Liver (tissue), 9 donors: ENCODE results near the gene BICDL2. TPM values are rescaled to one million over a fixed set of nuclear protein-coding genes. Genes with fewer than 3 reads are reported as not detected.
"Not testable (repeated sequence)": the region's sequence is repeated elsewhere in the genome, so short reads cannot be mapped to it uniquely, and the experiment has no call there.

ENCODE experiments used
- DNase-seq: peaks from one replicate; pipeline ENCODE4 v3.0.0-alpha.2; 2017; ENCODE audit warnings: low spot score
- H3K27ac ChIP-seq, 2 donors: one replicate each; pipeline ENCODE4 v1.7.0; 2013; ENCODE audit warnings: inconsistent platforms in 2 of 2, low read length in 2 of 2, control low read depth in 1 of 2, low read depth in 1 of 2, mild to moderate bottlenecking in 1 of 2
- H3K27me3 ChIP-seq, 4 donors: one replicate each; pipeline versions ENCODE4 v1.6.1 to v1.7.0; 2013; ENCODE audit warnings: low read length in 3 of 4, inconsistent platforms in 1 of 4, mild to moderate bottlenecking in 1 of 4, moderate library complexity in 1 of 4; ENCODE audit not compliant: control insufficient read depth in 4 of 4, insufficient read depth in 4 of 4
- H3K36me3 ChIP-seq, 4 donors: one replicate each; pipeline versions ENCODE4 v1.6.1 to v1.7.0; 2013; ENCODE audit warnings: low read length in 3 of 4, mild to moderate bottlenecking in 3 of 4, low read depth in 1 of 4, moderate library complexity in 1 of 4; ENCODE audit not compliant: control insufficient read depth in 4 of 4, insufficient read depth in 3 of 4
- H3K4me1 ChIP-seq, 4 donors: one replicate each; pipeline versions ENCODE4 v1.6.1 to v1.7.0; 2013; ENCODE audit warnings: low read length in 3 of 4, mild to moderate bottlenecking in 3 of 4, moderate library complexity in 1 of 4; ENCODE audit not compliant: control insufficient read depth in 4 of 4, insufficient read depth in 4 of 4
- H3K4me3 ChIP-seq, 3 donors: one replicate each; pipeline versions ENCODE4 v1.6.1 to v1.7.0; 2013; ENCODE audit warnings: low read length in 3 of 3, control low read depth in 1 of 3, low read depth in 1 of 3, mild to moderate bottlenecking in 1 of 3
- H3K9ac ChIP-seq, 2 donors: one replicate each; pipeline ENCODE4 v1.7.0; 2013; ENCODE audit warnings: low read length in 2 of 2, mild to moderate bottlenecking in 2 of 2, moderate library complexity in 2 of 2, control low read depth in 1 of 2, low read depth in 1 of 2
- H3K9me3 ChIP-seq, 4 donors: one replicate each; pipeline versions ENCODE4 v1.6.1 to v1.7.0; 2013; ENCODE audit warnings: low read length in 3 of 4; ENCODE audit not compliant: control insufficient read depth in 4 of 4
- ATF3 ChIP-seq: IDR thresholded peaks from 2 replicates; pipeline ENCODE4 v1.6.1; 2016; ENCODE audit warnings: antibody characterized with exemption
- EGR1 ChIP-seq, 2 donors: IDR thresholded peaks; 2 replicates each; pipeline ENCODE4 v1.6.1; 2016 to 2018; ENCODE audit warnings: antibody characterized with exemption in 2 of 2, low read depth in 2 of 2
- FOXA1 ChIP-seq: IDR thresholded peaks from 2 replicates; pipeline ENCODE4 v1.6.1; 2016; ENCODE audit warnings: antibody characterized with exemption
- FOXA2 ChIP-seq: IDR thresholded peaks from 2 replicates; pipeline ENCODE4 v1.6.1; 2016; ENCODE audit warnings: antibody characterized with exemption
- GABPA ChIP-seq, 2 donors: IDR thresholded peaks in 1 of 2; conservative IDR thresholded peaks in 1 of 2; 2 replicates each; pipeline ENCODE4 v1.6.1; 2016; ENCODE audit warnings: antibody characterized with exemption in 2 of 2, mild to moderate bottlenecking in 1 of 2, moderate library complexity in 1 of 2
- HNF4A ChIP-seq, 2 donors: conservative IDR thresholded peaks; 2 replicates each; pipeline ENCODE4 v1.6.1; 2016; ENCODE audit warnings: antibody characterized with exemption in 2 of 2, mild to moderate bottlenecking in 2 of 2
- HNF4G ChIP-seq: IDR thresholded peaks from 2 replicates; pipeline ENCODE4 v1.6.1; 2016; ENCODE audit warnings: antibody characterized with exemption
- JUND ChIP-seq, 2 donors: IDR thresholded peaks; 2 replicates each; pipeline ENCODE4 v1.6.1; 2016; ENCODE audit warnings: antibody characterized with exemption in 2 of 2
- NR2F2 ChIP-seq: IDR thresholded peaks from 2 replicates; pipeline ENCODE4 v1.6.1; 2016; ENCODE audit warnings: antibody characterized with exemption
- REST ChIP-seq: IDR thresholded peaks from 2 replicates; pipeline ENCODE4 v1.6.1; 2016; ENCODE audit warnings: antibody characterized with exemption, mild to moderate bottlenecking
- RXRA ChIP-seq, 2 donors: IDR thresholded peaks; 2 replicates each; pipeline ENCODE4 v1.6.1; 2017 to 2018; ENCODE audit warnings: antibody characterized with exemption in 2 of 2, mild to moderate bottlenecking in 1 of 2
- SP1 ChIP-seq: IDR thresholded peaks from 2 replicates; pipeline ENCODE4 v1.6.1; 2018; ENCODE audit warnings: antibody characterized with exemption, mild to moderate bottlenecking
- TAF1 ChIP-seq: conservative IDR thresholded peaks from 2 replicates; pipeline ENCODE4 v1.6.1; 2016; ENCODE audit warnings: antibody characterized with exemption, mild to moderate bottlenecking
- WGBS: extraction: QIAGEN DNeasy Blood & Tissue Kit; methylation state at CpG from one replicate; pipeline ENCODE4 v1.1.7; 2013; 5-methylcytosine and 5-hydroxymethylcytosine counted together
- polyA plus RNA-seq, 2 donors: library from polyadenylated mRNA; stranded (reverse) in 1 of 2; unstranded in 1 of 2; fragments of 200-250 nt in 1 of 2; fragments of >200 nt in 1 of 2; fragmentation: Nextera tagmentation in 1 of 2; extraction: Ambion mirVana in 1 of 2; gene quantifications; one replicate each; pipeline versions ENCODE4 v1.2.1 to v1.2.3, GENCODE V29; 2013 to 2015
- total RNA-seq, 2 donors: library from RNA; depleted of rRNA; stranded (reverse); fragments of >200 nt; gene quantifications; one replicate each; pipeline ENCODE4 v1.2.3, GENCODE V29; 2014
- TF ChIP-seq, protein P1 (sequence below): IDR thresholded peaks from 2 replicates; pipeline ENCODE4 v1.6.1; 2016; ENCODE audit warnings: antibody characterized with exemption
- TF ChIP-seq, protein P2 (sequence below): fragments of 150-350 bp; IDR thresholded peaks from 2 replicates; pipeline ENCODE4 v1.5.1; 2017; ENCODE audit warnings: improper control_type of control experiment, low read depth, low read length; ENCODE audit not compliant: missing input control
- donor health status: healthy.
- donor health status: healthy.
- donor health status: healthy.
- donor health status: healthy.
- donor health status: healthy.

BICDL2 gene
- total and polyA plus RNA-seq, 4 donors: 0.15 to 0.59 (median 0.33) TPM; not detected in 1

- peaks cover 0 to 11% (median 3%) of the 10 kb centered on the region in 4 donors for H3K4me1 ChIP-seq
- no peaks in the 10 kb centered on the region for H3K27me3 ChIP-seq
- WGBS: 85% methylated on average over 7 of the region's 7 CpGs
- peaks cover 0 to 4% (median 2%) of the 10 kb centered on the region in 4 donors for H3K36me3 ChIP-seq
- no peak overlapping the region for H3K27ac ChIP-seq
- no peak for DNase-seq
- no peaks in the 10 kb centered on the region for H3K9me3 ChIP-seq
- H3K4me3 ChIP-seq: no peak overlapping the region
- no peak for TF ChIP-seq GABPA (IDR thresholded peaks at IDR 0.05 in 1 of 2, conservative IDR thresholded peaks at IDR 0.05 in 1 of 2)
- TF ChIP-seq, protein P1, sequence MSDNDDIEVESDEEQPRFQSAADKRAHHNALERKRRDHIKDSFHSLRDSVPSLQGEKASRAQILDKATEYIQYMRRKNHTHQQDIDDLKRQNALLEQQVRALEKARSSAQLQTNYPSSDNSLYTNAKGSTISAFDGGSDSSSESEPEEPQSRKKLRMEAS: no peak
- TF ChIP-seq, protein P2, sequence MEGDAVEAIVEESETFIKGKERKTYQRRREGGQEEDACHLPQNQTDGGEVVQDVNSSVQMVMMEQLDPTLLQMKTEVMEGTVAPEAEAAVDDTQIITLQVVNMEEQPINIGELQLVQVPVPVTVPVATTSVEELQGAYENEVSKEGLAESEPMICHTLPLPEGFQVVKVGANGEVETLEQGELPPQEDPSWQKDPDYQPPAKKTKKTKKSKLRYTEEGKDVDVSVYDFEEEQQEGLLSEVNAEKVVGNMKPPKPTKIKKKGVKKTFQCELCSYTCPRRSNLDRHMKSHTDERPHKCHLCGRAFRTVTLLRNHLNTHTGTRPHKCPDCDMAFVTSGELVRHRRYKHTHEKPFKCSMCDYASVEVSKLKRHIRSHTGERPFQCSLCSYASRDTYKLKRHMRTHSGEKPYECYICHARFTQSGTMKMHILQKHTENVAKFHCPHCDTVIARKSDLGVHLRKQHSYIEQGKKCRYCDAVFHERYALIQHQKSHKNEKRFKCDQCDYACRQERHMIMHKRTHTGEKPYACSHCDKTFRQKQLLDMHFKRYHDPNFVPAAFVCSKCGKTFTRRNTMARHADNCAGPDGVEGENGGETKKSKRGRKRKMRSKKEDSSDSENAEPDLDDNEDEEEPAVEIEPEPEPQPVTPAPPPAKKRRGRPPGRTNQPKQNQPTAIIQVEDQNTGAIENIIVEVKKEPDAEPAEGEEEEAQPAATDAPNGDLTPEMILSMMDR: no peak
- no peak for TF ChIP-seq FOXA1
- no peak for TF ChIP-seq ATF3
- no peak for TF ChIP-seq HNF4A (conservative IDR thresholded peaks at IDR 0.05)
- TF ChIP-seq JUND (IDR thresholded peaks at IDR 0.05): no peak
- TF ChIP-seq FOXA2: no peak
- no peak for TF ChIP-seq HNF4G
- no peak for TF ChIP-seq TAF1
- TF ChIP-seq EGR1 (IDR thresholded peaks at IDR 0.05; ENCODE audit: low read depth in 2 of 2): no peak
- TF ChIP-seq SP1: no peak
- TF ChIP-seq NR2F2: no peak
- no peak for TF ChIP-seq REST
- TF ChIP-seq RXRA (IDR thresholded peaks at IDR 0.05): no peak
- no peak overlapping the region for H3K9ac ChIP-seq
These were observed 36.7 kb upstream of the BICDL2 start for GRCh38 chr16:3073448-3073847.

- DNase-seq, H3K9me3 ChIP-seq, H3K36me3 ChIP-seq, H3K9ac ChIP-seq, H3K4me3 ChIP-seq, H3K27me3 ChIP-seq, H3K27ac ChIP-seq: not testable (repeated sequence)
- 68% methylated on average over 17 of the region's 18 CpGs for WGBS
- H3K4me1 ChIP-seq: peaks cover 0 to 11% (median 4%) of the 10 kb centered on the region in 4 donors
These were observed 36.0 kb upstream of the BICDL2 start for GRCh38 chr16:3072576-3073263.

GRCh38 chr16:3072148-3072547 lies 35.4 kb upstream of the BICDL2 start:
- not testable (repeated sequence) for H3K27ac ChIP-seq, H3K36me3 ChIP-seq, H3K9me3 ChIP-seq, H3K4me3 ChIP-seq, H3K9ac ChIP-seq, DNase-seq, H3K27me3 ChIP-seq
- WGBS: 59% methylated on average over 3 of the region's 4 CpGs
- H3K4me1 ChIP-seq: peaks cover 0 to 11% (median 5%) of the 10 kb centered on the region in 4 donors
